T-helper 1 cell treated with Interleukin-12 subunit alpha and Interleukin-12 subunit beta and Interleukin-4 antibody, amounts not matched to agents 30 μg/mL and 1 μg/mL, for 36 hours (primary cell): ENCODE results near the gene RIT2.

Experiments used
- H3K27ac Mint-ChIP-seq: one replicate; pipeline ENCODE4 v1.8.0; 2021; ENCODE audit warnings: mild to moderate bottlenecking, mixed read lengths
- H3K27me3 Mint-ChIP-seq: one replicate; pipeline ENCODE4 v1.8.0; 2021; ENCODE audit warnings: low read depth, mixed read lengths
- H3K36me3 Mint-ChIP-seq: one replicate; pipeline ENCODE4 v1.8.0; 2021; ENCODE audit warnings: low read depth, mixed read lengths
- H3K4me1 Mint-ChIP-seq: one replicate; pipeline ENCODE4 v1.8.0; 2021; ENCODE audit warnings: low read depth, mixed read lengths
- H3K4me3 Mint-ChIP-seq: one replicate; pipeline ENCODE4 v1.8.0; 2021; ENCODE audit warnings: mild to moderate bottlenecking, moderate library complexity, mixed read lengths
- H3K9me3 Mint-ChIP-seq: one replicate; pipeline ENCODE4 v1.8.0; 2021; ENCODE audit warnings: mixed read lengths

Gene RIT2

GRCh38 chr18:43115076-43115921, at the start of gene RIT2:
Gene RIT2, minus strand, starts transcription at chr18:43115685.
- H3K27me3 Mint-ChIP-seq: no peaks in the 10 kb centered on the region
- no peaks in the 10 kb centered on the region for H3K36me3 Mint-ChIP-seq
- no peaks in the 10 kb centered on the region for H3K4me1 Mint-ChIP-seq
- H3K9me3 Mint-ChIP-seq: no peaks in the 10 kb centered on the region
- no peak within 1 kb of the TSS for H3K4me3 Mint-ChIP-seq
- no peak within 1 kb of the TSS for H3K27ac Mint-ChIP-seq

GRCh38 chr18:43161528-43161927, 46.0 kb upstream of the RIT2 start:
- H3K4me1 Mint-ChIP-seq: no peaks in the 10 kb centered on the region
- peaks cover 4% of the 10 kb centered on the region for H3K9me3 Mint-ChIP-seq
- no peak overlapping the region for H3K27ac Mint-ChIP-seq
- H3K36me3 Mint-ChIP-seq: no peaks in the 10 kb centered on the region
- no peaks in the 10 kb centered on the region for H3K27me3 Mint-ChIP-seq
- H3K4me3 Mint-ChIP-seq: no peak overlapping the region

GRCh38 chr18:43160509-43160908, 45.0 kb upstream of the RIT2 start:
- no peak overlapping the region for H3K27ac Mint-ChIP-seq
- peaks cover 4% of the 10 kb centered on the region for H3K9me3 Mint-ChIP-seq
- H3K27me3 Mint-ChIP-seq: no peaks in the 10 kb centered on the region
- H3K4me1 Mint-ChIP-seq: no peaks in the 10 kb centered on the region
- no peaks in the 10 kb centered on the region for H3K36me3 Mint-ChIP-seq
- no peak overlapping the region for H3K4me3 Mint-ChIP-seq

GRCh38 chr18:43159926-43160325, 44.4 kb upstream of the RIT2 start:
- no peak overlapping the region for H3K4me3 Mint-ChIP-seq
- no peak overlapping the region for H3K27ac Mint-ChIP-seq
- H3K36me3 Mint-ChIP-seq: no peaks in the 10 kb centered on the region
- H3K9me3 Mint-ChIP-seq: peaks cover 2% of the 10 kb centered on the region
- H3K4me1 Mint-ChIP-seq: no peaks in the 10 kb centered on the region
- no peaks in the 10 kb centered on the region for H3K27me3 Mint-ChIP-seq

- H3K27me3 Mint-ChIP-seq: no peaks in the 10 kb centered on the region
- H3K9me3 Mint-ChIP-seq: no peaks in the 10 kb centered on the region
- H3K27ac Mint-ChIP-seq: no peak overlapping the region
- H3K4me3 Mint-ChIP-seq: no peak overlapping the region
- no peaks in the 10 kb centered on the region for H3K4me1 Mint-ChIP-seq
- no peaks in the 10 kb centered on the region for H3K36me3 Mint-ChIP-seq
Measured at GRCh38 chr18:43159086-43159770, 43.7 kb upstream of the RIT2 start.

GRCh38 chr18:43158381-43158780, 42.9 kb upstream of the RIT2 start:
- no peaks in the 10 kb centered on the region for H3K9me3 Mint-ChIP-seq
- H3K36me3 Mint-ChIP-seq: no peaks in the 10 kb centered on the region
- H3K27me3 Mint-ChIP-seq: no peaks in the 10 kb centered on the region
- H3K4me3 Mint-ChIP-seq: no peak overlapping the region
- H3K27ac Mint-ChIP-seq: no peak overlapping the region
- no peaks in the 10 kb centered on the region for H3K4me1 Mint-ChIP-seq

- Mint-ChIP-seq H3K36me3 (no peaks in the 10 kb centered on the region), H3K27me3 (no peaks in the 10 kb centered on the region), H3K9me3 (no peaks in the 10 kb centered on the region), H3K27ac (no peak overlapping the region), H3K4me1 (no peaks in the 10 kb centered on the region), H3K4me3 (no peak overlapping the region)
Measured at GRCh38 chr18:43155842-43156241, 40.4 kb upstream of the RIT2 start.

GRCh38 chr18:43148231-43148630, 32.7 kb upstream of the RIT2 start:
- H3K9me3 Mint-ChIP-seq: no peaks in the 10 kb centered on the region
- no peaks in the 10 kb centered on the region for H3K27me3 Mint-ChIP-seq
- no peak overlapping the region for H3K27ac Mint-ChIP-seq
- H3K4me1 Mint-ChIP-seq: no peaks in the 10 kb centered on the region
- no peak overlapping the region for H3K4me3 Mint-ChIP-seq
- H3K36me3 Mint-ChIP-seq: no peaks in the 10 kb centered on the region

- no peaks in the 10 kb centered on the region for H3K36me3 Mint-ChIP-seq
- no peak overlapping the region for H3K4me3 Mint-ChIP-seq
- H3K4me1 Mint-ChIP-seq: no peaks in the 10 kb centered on the region
- no peaks in the 10 kb centered on the region for H3K27me3 Mint-ChIP-seq
- H3K9me3 Mint-ChIP-seq: peaks cover 8% of the 10 kb centered on the region
- H3K27ac Mint-ChIP-seq: no peak overlapping the region
Measured at GRCh38 chr18:43141208-43141607, 25.7 kb upstream of the RIT2 start.

- Mint-ChIP-seq H3K27me3 (no peaks in the 10 kb centered on the region), H3K9me3 (peaks cover 8% of the 10 kb centered on the region), H3K27ac (no peak overlapping the region), H3K4me3 (no peak overlapping the region), H3K4me1 (no peaks in the 10 kb centered on the region), H3K36me3 (no peaks in the 10 kb centered on the region)
Measured at GRCh38 chr18:43139288-43139946, 23.9 kb upstream of the RIT2 start.

- no peaks in the 10 kb centered on the region for H3K27me3 Mint-ChIP-seq
- no peaks in the 10 kb centered on the region for H3K9me3 Mint-ChIP-seq
- H3K4me3 Mint-ChIP-seq: no peak overlapping the region
- H3K36me3 Mint-ChIP-seq: no peaks in the 10 kb centered on the region
- no peak overlapping the region for H3K27ac Mint-ChIP-seq
- no peaks in the 10 kb centered on the region for H3K4me1 Mint-ChIP-seq
Measured at GRCh38 chr18:43134876-43135275, 19.4 kb upstream of the RIT2 start.

GRCh38 chr18:43130716-43131260, 15.3 kb upstream of the RIT2 start:
- Mint-ChIP-seq H3K4me1 (no peaks in the 10 kb centered on the region), H3K9me3 (peaks cover 4% of the 10 kb centered on the region), H3K27ac (no peak overlapping the region), H3K27me3 (no peaks in the 10 kb centered on the region), H3K36me3 (no peaks in the 10 kb centered on the region), H3K4me3 (no peak overlapping the region)

GRCh38 chr18:43129946-43130524, 14.6 kb upstream of the RIT2 start:
- peaks cover 4% of the 10 kb centered on the region for H3K9me3 Mint-ChIP-seq
- no peak overlapping the region for H3K27ac Mint-ChIP-seq
- no peaks in the 10 kb centered on the region for H3K27me3 Mint-ChIP-seq
- no peak overlapping the region for H3K4me3 Mint-ChIP-seq
- H3K36me3 Mint-ChIP-seq: no peaks in the 10 kb centered on the region
- H3K4me1 Mint-ChIP-seq: no peaks in the 10 kb centered on the region

GRCh38 chr18:43125471-43125870, 10.0 kb upstream of the RIT2 start:
- H3K4me1 Mint-ChIP-seq: no peaks in the 10 kb centered on the region
- H3K27me3 Mint-ChIP-seq: no peaks in the 10 kb centered on the region
- no peak overlapping the region for H3K27ac Mint-ChIP-seq
- H3K9me3 Mint-ChIP-seq: peaks cover 11% of the 10 kb centered on the region
- H3K4me3 Mint-ChIP-seq: no peak overlapping the region
- no peaks in the 10 kb centered on the region for H3K36me3 Mint-ChIP-seq
